Measurements from ENCODE around the gene PIN1. TPM values are rescaled to one million over a fixed set of nuclear protein-coding genes. Genes with fewer than 3 reads are reported as not detected.
"Not testable (repeated sequence)": the region's sequence is repeated elsewhere in the genome, so short reads cannot be mapped to it uniquely, and the experiment has no call there.

PIN1 gene
- total RNA-seq, 8 experiments from 2014 or later: 95.1 to 185 (median 123) TPM

DNA sequence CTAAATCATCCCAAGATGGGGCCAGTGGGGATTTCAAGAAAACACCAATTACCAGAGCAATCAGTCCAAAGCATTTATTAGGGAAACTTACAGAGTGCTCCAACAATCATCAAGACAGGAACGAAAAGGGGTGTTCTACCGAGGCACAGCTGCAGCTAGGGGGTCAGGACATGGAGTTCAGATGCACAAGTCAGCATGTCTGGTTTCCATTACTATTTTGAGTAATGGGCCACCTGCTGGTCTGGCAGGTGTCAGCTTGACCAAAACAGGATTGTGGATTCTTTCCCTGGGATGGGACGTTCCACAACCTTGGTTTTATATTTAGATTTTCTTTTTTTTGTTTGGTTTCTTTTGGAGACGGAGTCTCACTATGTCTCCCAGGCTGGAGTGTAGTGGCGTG lies 11.3 kb upstream of the PIN1 start:
- WGBS, 10 experiments: 83 to 100% (median 92%) methylated on average over 2 to 4 of the region's 5 CpGs; no CpG with 5 or more reads in 2 of the 10 experiments
- H3K27ac ChIP-seq: no peak overlapping the region
- peaks cover 16% of the 10 kb centered on the region in 2 donors for H3K4me1 ChIP-seq (replicated peaks in 1 of 2)
- ATAC-seq (replicated peaks in 6 of 8): no peak
- in situ Hi-C loops (cut with MboI; ENCODE audit: low pct_unique_long_range_greater_than_20kb in 2 of 9, low sequenced_read_pairs in 9 of 9, unreplicated experiment in 9 of 9): loop anchor here in 1 of 9 experiments (25.0 kb wide), 1 partner anchor 687 kb away; the partner anchor contains the start of genes OR7G3 and ZNF317
- H3K4me3 ChIP-seq: no peak overlapping the region

DNA sequence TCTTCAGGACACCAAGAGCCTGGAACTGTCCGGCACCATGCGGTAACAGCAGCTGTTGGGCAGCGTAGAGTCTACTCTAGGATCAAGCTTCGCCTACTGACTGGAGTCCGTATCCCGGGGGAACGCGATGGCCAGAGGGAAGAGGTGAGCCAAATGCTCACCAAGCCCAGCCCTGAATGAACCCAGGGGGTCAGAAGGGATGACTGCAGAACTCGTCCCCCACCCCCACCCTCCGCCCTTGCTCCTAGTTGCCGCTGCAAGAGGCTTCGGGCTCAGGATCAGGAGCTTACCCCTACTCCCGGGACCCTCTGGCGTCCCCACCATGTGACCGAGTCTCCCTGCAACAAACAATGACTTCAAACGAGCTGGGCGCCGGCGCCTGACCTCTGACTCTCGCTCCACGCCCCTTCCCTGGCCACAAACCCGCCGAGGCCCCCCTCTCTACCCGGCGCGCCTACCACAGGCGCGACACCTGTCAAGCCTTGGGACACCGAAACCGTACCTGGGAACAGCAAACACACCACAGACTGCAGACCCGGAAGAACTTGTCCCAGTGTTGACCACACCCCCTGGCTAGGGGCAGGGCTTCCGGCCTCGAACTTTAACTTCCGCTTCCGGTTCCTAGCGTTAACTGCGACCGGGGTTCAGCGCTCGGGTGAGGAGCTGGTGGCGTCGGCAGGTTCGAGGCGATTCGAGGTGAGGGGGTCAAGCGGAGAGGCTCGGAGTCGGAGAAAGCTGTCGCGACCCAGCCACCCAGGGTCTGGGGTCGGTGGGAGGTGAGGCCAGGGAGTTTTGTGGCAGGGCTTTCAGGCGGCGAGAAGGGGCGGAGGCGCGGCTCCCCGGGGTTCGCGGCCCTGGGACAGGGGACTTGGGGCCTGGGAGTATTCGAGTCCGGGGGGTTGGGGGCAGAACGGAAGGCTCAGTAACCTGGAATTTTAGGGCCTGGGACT lies 7.6 kb upstream of the PIN1 start, which contains the start of gene UBL5:
UBL5 (plus strand) TSS at position 630 of the 950 bp plus-strand sequence. CDS start 420 bp downstream, outside the sequence.
- peak; percentile 93 to 98 (median 96) for ATAC-seq (replicated peaks in 6 of 8)
- 0% methylated on average over 2 to 10 of the region's 62 CpGs; no CpG with 5 or more reads in 4 of the 10 experiments for WGBS, 10 experiments
- H3K4me1 ChIP-seq (replicated peaks in 1 of 2): peaks cover 15% of the 10 kb centered on the region in 2 donors
- in situ Hi-C loops (cut with MboI; ENCODE audit: low pct_unique_long_range_greater_than_20kb in 2 of 9, low sequenced_read_pairs in 9 of 9, unreplicated experiment in 9 of 9): no loop called here
- peak within 1 kb of the TSS; percentile 79 to 100 (median 99) for H3K4me3 ChIP-seq
- peak within 1 kb of the TSS; percentile 85 to 91 for H3K27ac ChIP-seq

DNA sequence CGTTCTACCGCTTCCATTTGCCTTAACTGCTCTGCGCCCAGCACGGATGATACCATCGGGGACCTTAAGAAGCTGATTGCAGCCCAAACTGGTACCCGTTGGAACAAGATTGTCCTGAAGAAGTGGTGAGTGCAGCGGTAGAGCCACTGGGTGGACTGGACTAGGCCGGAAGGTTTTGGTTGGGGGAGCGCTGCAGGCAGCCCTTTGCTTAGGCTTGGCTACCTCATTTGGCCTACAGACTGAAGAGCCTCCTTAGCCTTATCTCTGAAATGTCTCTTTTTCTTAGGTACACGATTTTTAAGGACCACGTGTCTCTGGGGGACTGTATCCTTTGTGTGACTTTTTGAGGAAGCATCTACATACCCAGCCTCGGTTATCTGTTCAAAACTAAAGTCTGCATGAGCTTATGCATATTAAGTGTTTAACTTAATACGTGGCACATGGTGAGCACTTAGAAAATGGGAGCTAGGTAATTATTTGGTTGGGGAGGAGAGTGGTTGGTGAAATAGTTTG lies 6.5 kb upstream of the PIN1 start:
- 0 to 63% (median 20%) methylated on average over 1 to 11 of the region's 13 CpGs for WGBS, 10 experiments
- peak in 1 of 8 experiments; percentile 5 for ATAC-seq (replicated peaks in 6 of 8)
- in situ Hi-C loops (cut with MboI; ENCODE audit: low pct_unique_long_range_greater_than_20kb in 2 of 9, low sequenced_read_pairs in 9 of 9, unreplicated experiment in 9 of 9): no loop called here
- Histone ChIP-seq H3K4me3 (peak overlapping the region; percentile 79 to 100 (median 99)), H3K4me1 (replicated peaks in 1 of 2) (peaks cover 15% of the 10 kb centered on the region in 2 donors), H3K27ac (peak overlapping the region; percentile 85 to 91)

DNA sequence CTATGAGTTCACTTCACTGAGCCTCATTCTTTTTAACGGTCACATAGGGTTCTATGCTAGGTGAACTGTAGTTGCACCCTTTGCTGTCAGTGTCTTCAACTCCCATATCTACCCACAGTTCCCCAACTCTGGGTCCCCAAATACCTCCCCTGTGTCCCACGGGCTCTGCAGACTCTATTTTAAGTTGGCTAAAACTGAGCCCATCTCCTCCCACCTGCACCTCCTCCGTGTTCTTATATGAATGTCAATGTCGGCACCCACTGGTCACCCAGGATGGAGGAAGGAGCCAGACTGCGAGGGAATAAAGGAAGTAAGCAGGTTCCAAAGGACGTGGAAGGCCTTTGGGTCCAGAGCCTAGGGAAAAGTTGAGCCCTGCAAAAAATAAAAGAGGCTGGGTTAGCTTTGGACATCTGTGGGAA lies 802 bp upstream of the PIN1 start:
- no peak for ATAC-seq (replicated peaks in 6 of 8)
- WGBS, 10 experiments: 27 to 100% (median 58%) methylated on average over 1 to 5 of the region's 6 CpGs; no CpG with 5 or more reads in 4 of the 10 experiments
- H3K4me1 ChIP-seq (replicated peaks in 1 of 2): peaks cover 6 to 11% of the 10 kb centered on the region in 2 donors
- peak overlapping the region; percentile 40 to 93 (median 45) for H3K4me3 ChIP-seq
- peak overlapping the region in 1 of 2 donors; percentile 2 for H3K27ac ChIP-seq
- in situ Hi-C loops (cut with MboI; ENCODE audit: low pct_unique_long_range_greater_than_20kb in 2 of 9, low sequenced_read_pairs in 9 of 9, unreplicated experiment in 9 of 9): no loop called here

DNA sequence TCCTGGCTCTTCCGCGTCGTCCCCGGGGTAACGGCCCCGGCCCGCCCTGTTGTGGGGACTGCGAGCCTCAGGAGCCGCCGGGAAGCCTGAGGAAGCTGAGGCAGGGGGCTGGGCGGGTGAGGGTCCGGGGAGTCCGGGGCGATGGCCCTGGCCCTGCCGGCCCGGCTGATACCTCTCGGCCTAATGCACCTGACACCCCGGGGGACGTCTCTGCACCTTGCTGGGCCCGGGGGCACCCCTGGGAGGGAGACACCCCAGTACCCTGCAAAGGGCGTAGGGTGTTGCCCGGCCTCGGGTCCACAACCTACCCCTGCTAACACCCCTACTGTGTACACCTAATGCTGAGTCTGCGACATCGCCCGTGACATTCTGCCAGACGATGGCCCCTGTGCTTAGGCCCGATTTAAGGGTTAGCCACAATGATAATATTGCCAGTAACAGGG lies 410 bp downstream of the PIN1 start:
- peak overlapping the region; percentile 63 to 93 (median 78) for H3K4me3 ChIP-seq
- peaks cover 6 to 11% of the 10 kb centered on the region in 2 donors for H3K4me1 ChIP-seq (replicated peaks in 1 of 2)
- ATAC-seq (replicated peaks in 6 of 8): peak in 5 of 8 experiments; percentile 11 to 20 (median 13)
- in situ Hi-C loops (cut with MboI; ENCODE audit: low pct_unique_long_range_greater_than_20kb in 2 of 9, low sequenced_read_pairs in 9 of 9, unreplicated experiment in 9 of 9): no loop called here
- 0% methylated on average over 1 to 5 of the region's 28 CpGs; no CpG with 5 or more reads in 7 of the 10 experiments for whole genome bisulfite sequencing, 10 experiments
- H3K27ac ChIP-seq: peak overlapping the region; percentile 63 to 83

DNA sequence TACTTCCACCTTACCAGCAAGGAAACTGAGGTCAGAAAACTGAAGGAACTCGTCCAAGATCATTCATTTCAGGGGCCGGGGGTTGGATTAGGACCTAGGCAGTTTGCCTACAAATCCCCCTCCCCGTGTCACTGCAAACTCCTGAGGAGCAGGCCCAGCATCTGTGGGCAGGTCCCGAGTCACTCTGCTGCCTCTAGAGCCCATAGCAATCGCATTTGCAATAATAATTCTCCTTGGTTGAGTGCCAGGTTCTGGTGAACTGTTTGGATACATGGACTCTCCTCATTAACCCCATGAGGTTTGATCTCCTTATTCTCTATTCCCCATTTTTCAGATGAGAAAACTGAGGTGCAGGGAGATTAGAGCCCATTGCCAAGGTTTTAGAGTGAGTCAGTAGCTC lies 903 bp downstream of the PIN1 start:
- Histone ChIP-seq H3K4me3 (peak overlapping the region; percentile 63 to 93 (median 78)), H3K4me1 (replicated peaks in 1 of 2) (peaks cover 6 to 11% of the 10 kb centered on the region in 2 donors), H3K27ac (no peak overlapping the region)
- peak in 1 of 8 experiments; percentile 2 for ATAC-seq (replicated peaks in 6 of 8)
- in situ Hi-C loops (cut with MboI; ENCODE audit: low pct_unique_long_range_greater_than_20kb in 2 of 9, low sequenced_read_pairs in 9 of 9, unreplicated experiment in 9 of 9): no loop called here
- WGBS, 10 experiments: 0 to 17% (median 7%) methylated on average over 1 to 5 of the region's 5 CpGs; no CpG with 5 or more reads in 5 of the 10 experiments

DNA sequence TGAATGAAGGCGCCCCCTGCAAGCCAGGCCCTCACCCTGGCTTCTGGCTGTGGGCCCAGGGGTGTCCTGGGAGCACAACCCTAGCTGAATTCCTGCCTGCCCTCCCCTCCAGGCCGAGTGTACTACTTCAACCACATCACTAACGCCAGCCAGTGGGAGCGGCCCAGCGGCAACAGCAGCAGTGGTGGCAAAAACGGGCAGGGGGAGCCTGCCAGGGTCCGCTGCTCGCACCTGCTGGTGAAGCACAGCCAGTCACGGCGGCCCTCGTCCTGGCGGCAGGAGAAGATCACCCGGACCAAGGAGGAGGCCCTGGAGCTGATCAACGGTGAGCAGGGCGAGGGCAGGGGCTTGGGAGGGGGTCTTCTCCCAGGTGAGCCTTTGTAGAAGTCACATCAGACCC lies 3.2 kb downstream of the PIN1 start:
- in situ Hi-C loops (cut with MboI; ENCODE audit: low pct_unique_long_range_greater_than_20kb in 2 of 9, low sequenced_read_pairs in 9 of 9, unreplicated experiment in 9 of 9): no loop called here
- ATAC-seq (replicated peaks in 6 of 8): no peak
- WGBS, 10 experiments: 90 to 100% (median 96%) methylated on average over 4 to 9 of the region's 15 CpGs; no CpG with 5 or more reads in 6 of the 10 experiments
- Histone ChIP-seq H3K27ac (no peak overlapping the region), H3K4me1 (replicated peaks in 1 of 2) (peaks cover 6 to 11% of the 10 kb centered on the region in 2 donors), H3K4me3 (no peak overlapping the region)

DNA sequence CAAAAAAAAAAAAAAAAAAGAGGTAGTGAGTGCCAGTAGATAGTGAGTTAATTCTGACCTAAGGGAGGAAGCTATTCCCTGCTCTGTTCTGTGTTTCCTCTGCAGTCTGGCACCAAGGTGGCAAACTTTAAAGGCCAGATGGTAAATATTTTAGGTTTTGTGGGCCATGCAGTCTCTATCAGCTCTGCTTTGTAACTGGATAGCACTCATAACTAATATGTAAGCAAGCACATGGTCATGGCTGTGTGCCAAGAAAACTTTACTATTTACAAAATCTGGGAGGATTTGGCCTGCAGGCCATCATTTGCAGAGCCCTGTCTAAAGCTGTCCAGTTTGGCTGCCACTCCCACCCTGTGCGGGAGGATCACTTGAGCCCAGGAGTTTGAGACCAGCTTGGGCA lies 4.3 kb downstream of the PIN1 start:
- ATAC-seq (replicated peaks in 6 of 8): peak in 2 of 8 experiments; percentile 4 to 5
- in situ Hi-C loops (cut with MboI; ENCODE audit: low pct_unique_long_range_greater_than_20kb in 2 of 9, low sequenced_read_pairs in 9 of 9, unreplicated experiment in 9 of 9): no loop called here
- Histone ChIP-seq H3K4me1 (replicated peaks in 1 of 2) (peaks cover 6% of the 10 kb centered on the region in 2 donors), H3K27ac (no peak overlapping the region), H3K4me3 (no peak overlapping the region)
- 33 to 100% (median 100%) methylated on average over 1 of the region's 1 CpG; no CpG with 5 or more reads in 6 of the 10 experiments for WGBS, 10 experiments

DNA sequence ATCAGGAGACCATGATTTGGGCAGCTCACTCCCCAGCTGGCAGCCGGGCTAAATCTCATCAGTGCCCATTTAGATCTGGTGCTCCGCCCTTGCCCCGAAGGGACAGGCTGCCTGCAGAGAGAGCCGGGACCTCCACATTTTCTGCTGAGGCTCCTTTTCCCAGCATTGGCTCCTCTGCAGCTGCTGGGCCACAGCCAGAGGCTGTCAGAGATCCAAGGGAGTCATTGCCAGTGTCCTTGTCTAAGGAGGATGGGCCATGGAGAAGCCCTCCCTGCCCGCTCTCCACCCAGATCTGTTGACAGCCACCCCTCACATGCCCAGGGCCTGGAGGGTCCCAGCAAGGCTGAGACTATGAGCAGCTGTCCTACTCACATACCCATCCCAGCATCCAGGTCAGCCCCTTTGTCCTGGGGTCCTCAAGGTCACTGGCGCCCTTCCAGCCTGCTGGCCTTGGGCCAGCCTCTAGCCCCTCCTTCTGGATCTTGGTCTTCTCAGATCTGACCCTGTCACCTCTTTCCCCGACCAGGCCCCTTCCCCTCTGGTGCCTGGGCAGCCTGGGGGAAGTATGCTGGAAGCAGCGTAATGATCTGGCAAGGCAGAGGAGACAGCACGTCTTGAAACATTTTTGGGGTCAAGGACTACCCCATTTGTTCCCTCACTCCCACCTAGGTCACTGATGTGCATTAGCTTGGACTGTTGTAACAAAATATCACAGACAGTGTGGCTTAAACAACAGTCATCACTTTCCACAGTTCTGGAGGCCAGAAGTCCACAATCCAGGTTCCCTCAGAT lies 7.9 kb downstream of the PIN1 start:
- peaks cover 8 to 16% of the 10 kb centered on the region in 2 donors for H3K4me1 ChIP-seq (replicated peaks in 1 of 2)
- no peak for ATAC-seq (replicated peaks in 6 of 8)
- WGBS, 10 experiments: 67 to 100% (median 100%) methylated on average over 1 to 4 of the region's 9 CpGs; no CpG with 5 or more reads in 2 of the 10 experiments
- no peak overlapping the region for H3K27ac ChIP-seq
- in situ Hi-C loops (cut with MboI; ENCODE audit: low pct_unique_long_range_greater_than_20kb in 2 of 9, low sequenced_read_pairs in 9 of 9, unreplicated experiment in 9 of 9): no loop called here
- no peak overlapping the region for H3K4me3 ChIP-seq

DNA sequence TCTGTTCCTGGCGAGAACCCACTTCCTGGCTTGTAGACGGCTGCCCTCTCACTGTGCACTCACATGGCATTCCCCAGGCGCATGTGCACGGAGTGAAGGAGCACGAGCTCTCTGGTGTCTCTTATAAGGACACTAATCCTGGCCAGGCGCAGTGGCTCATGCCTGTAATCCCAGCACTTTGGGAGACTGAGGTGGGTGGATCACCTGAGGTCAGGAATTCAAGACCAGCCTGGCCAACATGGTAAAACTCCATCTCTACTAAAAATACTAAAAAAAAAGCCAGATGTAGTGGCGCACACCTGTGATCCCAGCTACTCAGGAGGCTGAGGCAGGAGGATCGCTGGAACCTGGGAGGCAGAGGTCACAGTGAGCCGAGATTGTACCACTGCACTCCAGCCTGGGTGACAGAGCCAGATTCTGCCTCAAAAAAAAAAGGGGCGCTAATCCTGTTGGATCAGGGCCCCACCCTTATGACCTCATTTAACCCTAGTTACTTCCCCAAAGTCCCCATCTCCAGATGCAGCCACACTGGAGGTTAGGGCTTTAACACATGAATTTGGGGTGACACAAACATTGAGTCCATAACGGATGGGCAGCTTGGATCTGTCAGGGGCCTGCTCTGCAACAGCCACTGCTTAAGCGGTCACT lies 8.6 kb downstream of the PIN1 start:
- not testable (repeated sequence) for ATAC-seq (replicated peaks in 6 of 8); H3K27ac ChIP-seq

DNA sequence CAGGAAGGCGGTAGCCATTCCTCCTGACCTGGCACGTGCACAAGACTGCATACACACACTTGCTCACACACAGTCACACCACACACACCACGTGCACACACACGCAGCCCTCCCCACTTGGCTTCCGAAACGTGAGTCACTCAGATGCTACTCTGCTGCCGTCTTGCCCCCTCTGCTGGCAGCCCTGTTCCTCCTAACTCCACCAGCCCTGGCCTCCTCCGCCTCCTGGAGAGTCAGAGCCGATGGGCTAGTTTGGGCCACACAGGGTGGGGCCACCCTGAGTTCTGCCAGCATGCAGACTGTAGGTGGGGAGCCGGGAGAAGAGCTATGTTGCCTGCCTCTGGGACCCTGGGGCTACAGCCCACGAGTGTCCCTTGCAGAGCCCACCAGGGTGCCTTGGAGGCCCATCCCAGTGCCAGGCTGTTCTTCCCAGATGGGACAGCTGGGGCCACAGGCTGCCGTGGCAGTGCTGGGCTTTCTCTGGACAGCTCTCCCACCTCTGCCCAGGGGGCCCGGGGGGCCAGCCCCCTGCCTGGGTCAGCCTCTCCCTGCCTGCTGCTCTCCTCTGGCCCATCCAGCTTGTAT lies 12.1 kb downstream of the PIN1 start:
- WGBS, 10 experiments: 0 to 64% (median 22%) methylated on average over 1 to 4 of the region's 13 CpGs; no CpG with 5 or more reads in 6 of the 10 experiments
- H3K27ac ChIP-seq: peak overlapping the region; percentile 32 to 77

More for the DNA sequence above, 8.6 kb downstream of the PIN1 start:
- WGBS, 10 experiments: 65 to 100% (median 92%) methylated on average over 1 to 6 of the region's 12 CpGs; no CpG with 5 or more reads in 2 of the 10 experiments
- H3K4me1 ChIP-seq (replicated peaks in 1 of 2): peaks cover 15 to 23% of the 10 kb centered on the region in 2 donors
- in situ Hi-C loops (cut with MboI; ENCODE audit: low pct_unique_long_range_greater_than_20kb in 2 of 9, low sequenced_read_pairs in 9 of 9, unreplicated experiment in 9 of 9); H3K4me3 ChIP-seq: not testable (repeated sequence)

More for the DNA sequence above, 12.1 kb downstream of the PIN1 start:
- no peak overlapping the region for H3K4me3 ChIP-seq
- in situ Hi-C loops (cut with MboI; ENCODE audit: low pct_unique_long_range_greater_than_20kb in 2 of 9, low sequenced_read_pairs in 9 of 9, unreplicated experiment in 9 of 9): no loop called here
- ATAC-seq (replicated peaks in 6 of 8): peak; percentile 34 to 99 (median 58)
- peaks cover 49 to 58% of the 10 kb centered on the region in 2 donors for H3K4me1 ChIP-seq (replicated peaks in 1 of 2)
